HG03066 (cell line): ENCODE measurements around the gene SIGLEC9.

Experiments used
- ATAC-seq: cut with Tn5 transposase; IDR thresholded peaks from one replicate; pipeline ENCODE4 v1.9.1; 2021; ENCODE audit warnings: low read depth; ENCODE audit not compliant: unreplicated experiment

Gene SIGLEC9

DNA sequence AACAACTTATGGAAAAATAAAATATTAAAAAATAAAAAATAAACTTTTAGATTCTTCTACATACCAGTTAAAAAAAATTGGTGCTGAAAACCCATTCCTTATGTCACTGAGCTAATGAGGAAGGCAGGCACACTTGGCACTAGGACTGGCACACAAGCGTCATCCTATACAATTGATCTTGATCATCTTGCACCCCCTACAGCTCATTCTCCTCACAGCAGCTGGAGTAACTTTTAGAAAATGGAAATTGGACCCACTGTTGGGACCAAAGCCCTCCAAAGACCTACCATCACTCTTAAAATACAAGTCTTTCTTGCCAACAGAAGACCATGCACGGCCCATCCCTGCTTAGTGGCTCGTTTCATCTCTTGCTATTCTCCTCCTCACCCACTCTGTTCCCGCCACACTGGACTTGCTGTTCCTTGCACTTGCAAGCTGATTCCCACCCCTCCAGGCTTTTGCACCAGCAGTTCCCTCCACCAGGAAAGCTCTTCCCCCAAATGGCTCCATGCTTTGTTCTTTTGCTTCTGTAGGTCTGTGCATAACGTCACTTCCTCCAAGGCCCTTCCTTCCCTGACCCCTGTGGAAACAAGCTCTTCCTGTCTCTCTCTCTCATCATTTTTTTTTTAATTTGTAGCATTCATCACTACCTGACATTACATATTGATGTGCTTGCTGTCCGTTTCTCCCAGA is 28.1 kb upstream of the SIGLEC9 start:
- no peak for ATAC-seq

- ATAC-seq, result no peak
Observed at GRCh38 chr19:51097166-51097738, 27.5 kb upstream of the SIGLEC9 start.

DNA sequence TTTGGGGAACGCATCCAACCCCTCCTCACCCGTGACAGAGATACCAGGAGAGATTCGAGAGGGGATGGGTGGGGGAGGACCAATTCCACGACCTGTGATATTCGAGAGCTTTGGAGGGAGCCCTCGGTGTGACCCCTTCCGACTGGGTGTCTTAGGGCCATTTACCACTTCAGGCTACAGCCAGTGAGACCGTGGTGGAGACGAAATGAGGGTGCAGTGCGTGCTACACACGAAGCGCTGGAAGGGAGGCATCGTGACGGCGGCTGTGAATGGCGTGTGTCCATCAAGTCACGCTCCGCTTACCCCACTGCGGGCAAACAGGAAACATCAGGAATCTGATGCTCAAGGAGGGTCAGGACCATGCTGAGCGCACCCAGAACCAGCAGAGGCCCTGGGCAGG is 26.9 kb upstream of the SIGLEC9 start:
- ATAC-seq, result no peak

DNA sequence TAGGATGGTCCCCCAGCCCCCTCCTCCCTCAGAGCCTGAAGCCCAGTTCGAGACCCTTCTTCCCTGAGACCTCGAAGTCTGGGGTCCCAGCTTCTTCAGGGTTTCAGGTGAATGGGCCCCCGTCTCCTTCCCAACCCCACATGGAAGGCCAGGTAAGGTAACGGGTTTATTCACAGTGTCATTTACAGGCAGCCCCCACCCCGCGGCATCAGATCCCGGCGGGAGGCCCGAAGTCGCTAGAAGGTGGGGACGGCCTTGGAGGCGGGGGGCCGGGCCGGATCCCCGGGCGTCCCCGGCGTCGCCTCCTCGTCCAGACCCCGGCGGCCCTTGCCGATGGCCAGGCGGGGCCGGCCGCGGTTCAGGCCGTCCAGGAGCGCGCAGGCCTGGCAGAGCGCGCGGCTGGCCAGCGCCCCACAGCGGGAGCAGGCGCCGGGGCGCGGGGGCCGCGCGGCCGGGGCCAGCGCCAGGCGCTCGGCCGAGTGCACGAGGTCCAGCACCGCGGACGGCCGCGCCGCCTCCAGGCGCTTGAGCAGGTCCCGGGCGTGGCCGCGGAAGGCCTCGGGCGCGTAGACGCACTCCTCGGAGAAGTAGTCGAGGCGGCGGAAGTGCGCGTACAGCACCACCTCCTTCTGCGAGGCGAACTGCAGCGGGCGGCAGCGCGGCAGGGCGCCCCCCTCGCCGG is 26.2 kb upstream of the SIGLEC9 start:
- ATAC-seq, result no peak

- no peak for ATAC-seq
Observed at GRCh38 chr19:51099047-51099382, 25.7 kb upstream of the SIGLEC9 start.

GRCh38 chr19:51100601-51101000 is 24.1 kb upstream of the SIGLEC9 start:
- no peak for ATAC-seq

DNA sequence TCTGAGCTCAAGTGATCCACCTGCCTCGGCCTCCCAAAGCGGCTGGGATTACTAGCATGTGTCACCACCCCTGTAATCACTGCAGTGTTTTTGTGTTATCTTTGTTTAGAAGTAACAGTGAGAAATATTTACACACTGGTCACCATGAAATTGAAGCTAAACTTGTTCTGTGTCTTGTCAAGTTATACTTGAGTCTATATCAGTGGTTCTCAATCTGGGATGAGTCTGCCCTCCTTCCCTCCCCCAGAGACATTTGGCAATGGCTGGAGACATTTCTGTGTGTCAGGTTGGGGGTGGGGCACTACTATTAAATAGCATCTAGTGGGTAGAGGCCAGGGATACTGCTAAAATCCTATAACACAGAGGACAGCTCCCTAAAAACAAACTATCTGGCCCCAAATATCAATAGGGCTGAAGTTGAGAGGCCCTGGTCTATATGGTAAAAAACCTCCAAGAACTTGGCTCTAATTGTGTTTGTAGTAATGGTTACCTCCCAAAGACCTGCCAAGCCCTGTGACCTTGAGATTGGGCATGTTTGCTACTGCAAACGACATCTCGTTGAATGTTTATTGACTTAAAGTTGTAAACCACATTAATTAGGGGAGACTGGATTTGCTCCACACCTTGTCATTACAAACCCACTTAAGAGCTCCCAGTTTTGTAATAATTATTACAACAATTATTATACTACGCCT is 23.4 kb upstream of the SIGLEC9 start:
- no peak for ATAC-seq

DNA sequence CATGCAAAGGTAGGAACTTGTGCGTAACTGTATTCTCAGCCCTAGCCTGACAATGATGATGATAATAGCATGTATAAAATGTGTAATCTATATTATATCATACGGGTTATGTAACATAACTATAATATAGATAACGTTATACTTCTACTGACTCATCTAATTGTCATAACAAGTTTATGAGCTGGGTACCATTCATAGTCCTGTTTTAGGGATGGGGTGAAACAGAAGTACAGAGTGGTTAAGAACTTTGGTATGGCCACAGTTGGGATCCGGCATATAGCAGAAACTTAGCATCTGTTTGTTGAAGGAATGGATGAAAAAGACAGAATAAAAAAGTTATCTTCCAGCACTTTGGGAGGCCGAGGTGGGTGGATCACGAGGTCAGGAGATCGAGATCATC is 21.7 kb upstream of the SIGLEC9 start:
- no peak for ATAC-seq

GRCh38 chr19:51103926-51104341 is 20.8 kb upstream of the SIGLEC9 start:
- ATAC-seq, result no peak

DNA sequence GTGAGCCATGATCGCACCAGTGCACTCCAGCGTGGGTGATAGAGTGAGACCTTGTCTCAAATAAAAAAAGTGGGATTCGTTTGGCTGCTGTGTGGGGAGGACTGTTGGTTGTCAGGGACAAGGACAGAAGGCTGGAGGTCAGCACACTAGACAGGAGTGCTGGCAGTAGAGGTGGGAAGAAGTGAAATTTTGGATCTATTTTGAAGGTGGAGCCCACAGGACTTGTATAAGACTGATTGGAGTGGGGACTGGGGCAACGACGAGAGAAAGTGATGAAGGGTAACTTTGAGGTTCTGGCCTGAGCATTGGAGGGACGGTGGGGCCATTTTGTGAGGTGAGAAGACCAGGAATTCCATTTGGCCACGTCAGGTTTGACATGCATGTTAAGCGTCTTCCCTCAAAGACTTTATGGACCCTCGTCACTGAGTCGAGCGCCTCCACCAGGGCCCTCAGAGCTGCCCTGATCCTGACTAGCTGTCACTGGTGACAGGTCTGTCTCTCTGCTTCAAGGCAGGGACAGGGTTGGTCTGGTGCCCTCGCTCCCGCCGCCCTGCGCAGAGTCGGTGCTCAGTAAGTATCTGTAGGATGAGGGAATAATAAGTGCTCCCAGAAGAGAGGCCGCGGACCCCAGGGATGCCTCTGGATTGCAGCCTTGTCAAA is 17.2 kb upstream of the SIGLEC9 start:
- ATAC-seq, result peak; percentile 3

DNA sequence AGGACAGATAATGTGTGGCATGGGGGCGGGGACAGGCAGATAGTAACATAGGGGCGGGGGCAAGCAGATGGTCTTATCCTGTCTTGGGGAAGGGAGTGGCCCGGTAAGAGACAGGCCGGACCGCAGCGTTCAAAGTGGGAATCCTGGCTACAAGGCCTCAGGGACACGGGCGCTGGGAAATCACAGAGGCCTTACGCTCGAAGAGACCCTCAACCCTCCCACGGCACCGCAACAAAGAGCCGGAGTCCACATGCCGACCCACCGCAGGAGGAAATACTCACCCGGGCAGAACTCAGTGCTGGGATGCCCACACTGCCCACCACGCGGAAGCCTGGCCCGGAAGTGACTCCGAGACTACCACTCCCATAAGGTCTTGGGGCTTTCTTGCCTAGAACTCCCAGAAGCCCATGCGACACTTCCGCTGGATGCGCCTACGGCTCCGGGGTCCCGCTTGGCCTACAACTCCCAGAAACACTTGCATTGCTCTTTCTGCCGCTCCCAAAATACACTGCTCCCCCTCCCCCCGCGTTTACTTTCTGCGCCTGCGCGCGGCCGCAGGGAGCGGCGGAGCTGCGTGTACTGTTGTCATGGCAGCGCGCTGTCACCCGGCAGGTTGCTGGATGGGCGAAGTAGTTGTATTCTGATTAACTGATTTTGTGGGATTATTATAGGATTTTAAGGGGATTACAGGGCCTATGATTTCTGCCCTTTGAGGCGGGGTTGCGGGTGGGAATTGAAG is 16.5 kb upstream of the SIGLEC9 start, which contains the start of gene CTU1:
Gene CTU1 (minus strand): TSS at position 344 of the 739 bp plus-strand sequence. CDS start 3,840 bp downstream, outside the sequence.
- peak; percentile 97 for ATAC-seq

- ATAC-seq, result peak; percentile 12
Observed at GRCh38 chr19:51108805-51109146, 15.9 kb upstream of the SIGLEC9 start.

DNA sequence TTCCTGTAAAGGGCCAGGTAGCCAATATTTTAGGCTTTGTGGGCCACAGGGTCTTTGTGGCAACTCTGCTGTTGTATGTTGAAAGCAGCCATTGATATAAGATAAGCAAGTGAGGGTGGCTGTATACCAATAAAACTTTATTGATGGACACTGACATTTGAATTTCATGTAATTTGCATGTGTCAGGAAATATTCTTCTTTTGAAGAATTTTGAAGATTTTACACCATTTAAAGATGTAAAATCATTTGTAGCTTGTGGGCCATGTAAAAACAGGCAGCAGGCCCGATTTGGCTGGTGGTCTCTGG is 14.1 kb upstream of the SIGLEC9 start:
- no peak for ATAC-seq

DNA sequence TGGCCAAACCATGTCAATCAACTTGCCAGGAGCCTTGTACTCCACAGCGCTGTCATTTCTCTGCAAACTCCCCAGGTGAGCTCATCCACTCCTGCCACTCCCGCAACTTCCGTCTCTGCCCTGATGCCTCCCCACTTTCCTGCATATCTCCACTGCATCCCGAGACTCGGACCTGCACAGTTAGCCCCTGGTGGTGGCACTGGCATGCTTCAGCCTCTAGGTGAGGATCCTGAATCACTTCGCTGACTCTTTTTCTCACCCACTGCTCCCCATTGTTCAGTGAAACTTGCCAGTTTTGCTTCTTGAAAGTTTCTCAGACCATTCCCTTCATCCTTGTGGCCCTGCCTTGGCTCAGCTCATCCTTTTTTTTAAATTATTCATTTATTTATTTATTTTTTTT is 13.1 kb upstream of the SIGLEC9 start:
- ATAC-seq, result no peak

- no peak for ATAC-seq
Observed at GRCh38 chr19:51114087-51114729, 10.5 kb upstream of the SIGLEC9 start.

GRCh38 chr19:51116736-51117286 is 7.9 kb upstream of the SIGLEC9 start:
- no peak for ATAC-seq

- no peak for ATAC-seq
Observed at GRCh38 chr19:51119101-51119500, 5.6 kb upstream of the SIGLEC9 start.

DNA sequence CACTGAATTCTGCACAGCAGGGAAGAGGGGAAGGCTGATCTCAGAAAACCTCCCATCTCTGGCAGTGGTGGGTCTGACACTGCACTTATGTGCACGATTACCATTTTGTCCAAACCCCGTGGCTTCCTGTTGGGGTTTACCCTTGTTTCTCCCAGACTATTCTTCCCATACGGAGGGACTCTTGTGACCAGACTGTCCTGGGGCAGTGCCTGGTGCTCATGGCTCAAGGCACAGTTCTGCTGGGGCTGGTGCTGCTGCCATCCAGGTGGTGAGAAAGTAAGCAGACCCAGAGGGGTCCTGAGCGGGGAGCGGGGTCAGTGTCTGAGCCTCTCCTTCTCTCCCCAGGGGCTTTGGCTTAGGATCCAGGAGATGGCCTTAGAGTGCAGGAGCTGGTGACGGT is 5.1 kb upstream of the SIGLEC9 start:
- no peak for ATAC-seq

- no peak for ATAC-seq
Observed at GRCh38 chr19:51120160-51120559, 4.5 kb upstream of the SIGLEC9 start.

- ATAC-seq, result no peak
Observed at GRCh38 chr19:51121257-51121656, 3.4 kb upstream of the SIGLEC9 start.
